HepG2 (cell line): Measurements from ENCODE around the gene PYGB. TPM values are rescaled to one million over a fixed set of nuclear protein-coding genes. Genes with fewer than 3 reads are reported as not detected.

Experiments used
- ARID3A ChIP-seq: IDR thresholded peaks from 2 replicates; pipeline ENCODE4 v1.6.1; 2012; ENCODE audit warnings: low read depth, low read length, improper control_type of control experiment
- ATRX ChIP-seq: sonication (generic); formaldehyde crosslinking; IDR thresholded peaks from 2 replicates; pipeline ENCODE4 v1.4.0; 2020; ENCODE audit warnings: missing genetic modification reagents, borderline replicate concordance
- CENPT ChIP-seq: sonication (generic); formaldehyde crosslinking; IDR thresholded peaks from 2 replicates; pipeline ENCODE4 v1.8.0; 2022; ENCODE audit warnings: low read depth, mild to moderate bottlenecking, moderate library complexity, missing genetic modification reagents
- FOXK2 ChIP-seq: fragments of 450-650 bp; IDR thresholded peaks from 2 replicates; pipeline ENCODE4 v1.6.1; 2016
- KDM2A ChIP-seq: sonication (generic); formaldehyde crosslinking; IDR thresholded peaks from 2 replicates; pipeline ENCODE4 v1.4.0; 2020; ENCODE audit warnings: low read depth, missing genetic modification reagents, borderline replicate concordance
- NFKB2 ChIP-seq: sonication (generic); formaldehyde crosslinking; IDR thresholded peaks from 2 replicates; pipeline ENCODE4 v1.4.0; 2020; ENCODE audit warnings: missing genetic modification reagents, borderline replicate concordance
- RNF219 ChIP-seq: sonication (generic); formaldehyde crosslinking; IDR thresholded peaks from 2 replicates; pipeline ENCODE4 v1.5.0; 2020; ENCODE audit warnings: mild to moderate bottlenecking, missing genetic modification reagents
- STAG1 ChIP-seq: sonication (generic); formaldehyde crosslinking; IDR thresholded peaks from 2 replicates; pipeline ENCODE4 v1.4.0; 2020; ENCODE audit warnings: missing genetic modification reagents
- ZFP37 ChIP-seq: sonication (generic); formaldehyde crosslinking; IDR thresholded peaks from 2 replicates; pipeline ENCODE4 v1.4.0; 2020; ENCODE audit warnings: missing genetic modification reagents, borderline replicate concordance
- ZNF326 ChIP-seq: sonication (generic); formaldehyde crosslinking; IDR thresholded peaks from 2 replicates; pipeline ENCODE4 v1.4.0; 2020; ENCODE audit warnings: missing genetic modification reagents, borderline replicate concordance
- ZNF496 ChIP-seq: sonication (generic); formaldehyde crosslinking; IDR thresholded peaks from 2 replicates; pipeline ENCODE4 v1.8.1; 2023; ENCODE audit warnings: mild to moderate bottlenecking, moderate library complexity, missing genetic modification reagents; ENCODE audit not compliant: insufficient replicate concordance
- ZNF629 ChIP-seq: sonication (generic); formaldehyde crosslinking; conservative IDR thresholded peaks from 2 replicates; pipeline ENCODE4 v1.5.0; 2020; ENCODE audit warnings: missing genetic modification reagents
- ZNF672 ChIP-seq: sonication (generic); formaldehyde crosslinking; IDR thresholded peaks from 2 replicates; pipeline ENCODE4 v1.8.1; 2022; ENCODE audit warnings: missing genetic modification reagents
- ZNF781 ChIP-seq: sonication (generic); formaldehyde crosslinking; IDR thresholded peaks from 2 replicates; pipeline ENCODE4 v1.5.1; 2020; ENCODE audit warnings: borderline replicate concordance, mild to moderate bottlenecking, missing genetic modification reagents; ENCODE audit errors: not compliant biosample characterization
- polyA plus RNA-seq, 8 experiments: library from polyadenylated mRNA; depleted of rRNA in 3 of 8; stranded (reverse) in 7 of 8; unstranded in 1 of 8; fragments of >200 nt; fragmentation: Illumina TruSeq in 4 of 8; extraction: Trizol in 4 of 8; gene quantifications; 2 replicates each; pipeline versions ENCODE4 v1.2.1 to v1.2.3, GENCODE V29; 2011 to 2016; ENCODE audit warnings: low read depth in 4 of 8, missing spikeins in 1 of 8, mixed read lengths in 1 of 8; ENCODE audit not compliant: insufficient read depth in 1 of 8
- total RNA-seq, 5 experiments: library from RNA; depleted of rRNA; stranded (reverse); fragments of >200 nt; fragmentation: Illumina TruSeq; extraction: Trizol; gene quantifications; 2 replicates each; pipeline ENCODE4 v1.2.3, GENCODE V29; 2016; ENCODE audit warnings: low read depth in 1 of 5
- TF ChIP-seq, protein P1 (sequence below): sonication (generic); formaldehyde crosslinking; IDR thresholded peaks from 2 replicates; pipeline ENCODE4 v1.5.1; 2020; ENCODE audit warnings: missing genetic modification reagents, mild to moderate bottlenecking, borderline replicate concordance

PYGB gene
- total and polyA plus RNA-seq, 2 of the 13 experiments (the other 11 are each of a cell fraction or from before 2014, with no cell fraction given) = 24.2 to 86.3 TPM

DNA sequence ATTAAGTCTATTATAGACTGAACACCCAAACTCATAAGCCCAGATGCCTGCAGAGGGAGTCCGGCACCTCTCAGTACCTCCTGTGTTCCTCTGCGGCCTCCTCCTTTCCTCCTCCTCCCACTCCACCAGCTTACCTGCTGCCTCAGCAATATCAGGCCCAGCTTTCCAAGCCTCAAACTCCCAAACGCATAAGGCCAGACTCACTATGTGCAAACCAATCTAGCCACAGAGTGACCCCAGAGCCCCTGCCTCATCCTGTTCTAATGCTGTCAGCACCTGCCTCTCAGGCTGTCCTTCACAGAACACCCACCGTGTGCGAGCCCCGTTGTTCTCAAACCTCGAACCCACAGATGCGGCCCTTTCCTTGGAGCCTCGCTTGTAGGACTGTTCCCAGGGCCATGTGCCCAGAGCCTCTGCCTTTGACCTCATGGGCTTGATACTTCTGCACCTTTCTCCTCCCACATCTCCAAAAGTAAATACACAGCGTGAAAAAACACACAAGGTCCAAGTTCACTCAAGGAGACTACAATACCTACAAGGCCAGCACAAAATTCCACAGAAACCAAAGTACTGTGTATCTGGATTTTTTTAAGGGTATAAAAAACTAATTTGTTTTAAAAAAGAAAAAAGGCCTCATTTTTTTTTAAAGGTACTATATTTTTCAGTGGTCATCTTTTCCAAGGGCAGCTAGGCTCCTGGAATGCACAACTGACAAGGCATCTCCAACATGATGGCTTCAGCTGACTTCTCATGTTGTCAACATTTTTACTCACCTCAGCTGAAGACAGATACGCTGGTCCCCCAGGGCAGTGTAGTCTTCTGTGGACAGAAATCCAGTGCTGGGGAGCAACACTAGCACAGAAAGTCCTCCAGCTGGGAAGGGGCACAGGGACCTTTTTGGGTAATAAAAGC is 90.5 kb downstream of the PYGB start (continued):
- no peak; the same call in 1 of the 2 replicates for TF ChIP-seq RNF219 (CRISPR knock-in tag)
- peak; percentile 99 for TF ChIP-seq NFKB2 (CRISPR knock-in tag)
- no peak for TF ChIP-seq ZNF672 (CRISPR knock-in tag)
- peak; percentile 97 for TF ChIP-seq ZNF781 (CRISPR knock-in tag)
- no peak for TF ChIP-seq ZNF326 (CRISPR knock-in tag)
- TF ChIP-seq, protein P1, sequence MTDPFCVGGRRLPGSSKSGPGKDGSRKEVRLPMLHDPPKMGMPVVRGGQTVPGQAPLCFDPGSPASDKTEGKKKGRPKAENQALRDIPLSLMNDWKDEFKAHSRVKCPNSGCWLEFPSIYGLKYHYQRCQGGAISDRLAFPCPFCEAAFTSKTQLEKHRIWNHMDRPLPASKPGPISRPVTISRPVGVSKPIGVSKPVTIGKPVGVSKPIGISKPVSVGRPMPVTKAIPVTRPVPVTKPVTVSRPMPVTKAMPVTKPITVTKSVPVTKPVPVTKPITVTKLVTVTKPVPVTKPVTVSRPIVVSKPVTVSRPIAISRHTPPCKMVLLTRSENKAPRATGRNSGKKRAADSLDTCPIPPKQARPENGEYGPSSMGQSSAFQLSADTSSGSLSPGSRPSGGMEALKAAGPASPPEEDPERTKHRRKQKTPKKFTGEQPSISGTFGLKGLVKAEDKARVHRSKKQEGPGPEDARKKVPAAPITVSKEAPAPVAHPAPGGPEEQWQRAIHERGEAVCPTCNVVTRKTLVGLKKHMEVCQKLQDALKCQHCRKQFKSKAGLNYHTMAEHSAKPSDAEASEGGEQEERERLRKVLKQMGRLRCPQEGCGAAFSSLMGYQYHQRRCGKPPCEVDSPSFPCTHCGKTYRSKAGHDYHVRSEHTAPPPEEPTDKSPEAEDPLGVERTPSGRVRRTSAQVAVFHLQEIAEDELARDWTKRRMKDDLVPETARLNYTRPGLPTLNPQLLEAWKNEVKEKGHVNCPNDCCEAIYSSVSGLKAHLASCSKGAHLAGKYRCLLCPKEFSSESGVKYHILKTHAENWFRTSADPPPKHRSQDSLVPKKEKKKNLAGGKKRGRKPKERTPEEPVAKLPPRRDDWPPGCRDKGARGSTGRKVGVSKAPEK (CRISPR knock-in tag) = peak; percentile 91; the same call in 1 of the 2 replicates
- TF ChIP-seq ATRX (CRISPR knock-in tag) = no peak
- TF ChIP-seq ZNF496 = no peak
- peak; percentile 68 for TF ChIP-seq ZNF629 (CRISPR knock-in tag)
- TF ChIP-seq FOXK2 = no peak
- peak; percentile 32; the same call in 1 of the 2 replicates for TF ChIP-seq STAG1 (CRISPR knock-in tag)
- peak; percentile 69; the same call in 1 of the 2 replicates for TF ChIP-seq KDM2A (CRISPR knock-in tag)
- TF ChIP-seq ARID3A = no peak
- TF ChIP-seq ZFP37 (CRISPR knock-in tag) = peak; percentile 93
- 0 out of 2 replicates have a peak, but pooled peaks have one; percentile 62 for TF ChIP-seq CENPT (CRISPR knock-in tag)
